NT2/D1 (cell line): ENCODE measurements around the gene VWA3A.

ENCODE experiments used
- SUZ12 ChIP-seq: IDR thresholded peaks from 2 replicates; pipeline ENCODE4 v1.6.1; 2011; ENCODE audit not compliant: insufficient read length, insufficient read depth; ENCODE audit errors: extremely low read depth
- YY1 ChIP-seq: IDR thresholded peaks from 2 replicates; pipeline ENCODE4 v1.6.1; 2011; ENCODE audit not compliant: insufficient read length, insufficient read depth

- TF ChIP-seq SUZ12 (no peak), YY1 (no peak)
Measured at GRCh38 chr16:22139732-22140131, 47.4 kb downstream of the VWA3A start.
